GM18502 (cell line): Measurements from ENCODE around the gene CAMTA2.

Experiments
- ATAC-seq: cut with Tn5 transposase; IDR thresholded peaks from one replicate; pipeline ENCODE4 v1.9.1; 2021; ENCODE audit warnings: mild to moderate bottlenecking; ENCODE audit not compliant: unreplicated experiment, poor library complexity

The CAMTA2 gene

GRCh38 chr17:4969047-4969550, 18.4 kb downstream of the CAMTA2 start:
- ATAC-seq, result no peak

DNA sequence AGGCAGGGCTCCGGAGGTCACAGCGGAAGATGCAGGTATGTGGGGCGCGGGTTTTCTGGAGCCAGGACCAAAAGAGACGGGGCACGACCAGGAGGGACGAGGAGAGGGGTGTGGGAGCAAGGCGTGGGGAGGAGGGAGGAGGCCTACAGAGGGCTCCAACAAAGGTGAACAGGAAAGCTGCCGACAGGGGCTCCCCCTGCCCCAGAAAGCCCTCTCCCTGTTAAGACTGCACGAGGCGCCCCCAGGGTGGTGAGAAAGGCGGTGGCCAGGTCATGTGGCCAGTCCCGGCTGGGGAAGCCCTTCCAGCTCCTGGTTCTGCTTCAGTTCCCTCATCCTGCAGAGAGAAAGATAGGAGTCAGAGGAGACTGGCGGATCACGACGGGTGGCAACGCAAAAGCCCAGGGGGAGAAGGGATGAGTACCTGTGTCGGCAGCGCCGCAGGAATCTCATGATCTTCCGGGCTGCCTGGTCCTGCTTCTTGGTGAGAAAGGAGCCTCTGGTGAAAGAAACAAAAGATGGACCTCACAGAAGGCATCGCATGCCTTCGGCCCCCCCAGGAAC, 18.9 kb downstream of the CAMTA2 start:
- no peak for ATAC-seq

- peak; percentile 63 for ATAC-seq
These were observed 19.7 kb downstream of the CAMTA2 start, which contains the start of gene SPAG7 for GRCh38 chr17:4967539-4968485. SPAG7 (minus strand) TSS chr17:4967817; CDS start chr17:4967804, 13 bp downstream.

DNA sequence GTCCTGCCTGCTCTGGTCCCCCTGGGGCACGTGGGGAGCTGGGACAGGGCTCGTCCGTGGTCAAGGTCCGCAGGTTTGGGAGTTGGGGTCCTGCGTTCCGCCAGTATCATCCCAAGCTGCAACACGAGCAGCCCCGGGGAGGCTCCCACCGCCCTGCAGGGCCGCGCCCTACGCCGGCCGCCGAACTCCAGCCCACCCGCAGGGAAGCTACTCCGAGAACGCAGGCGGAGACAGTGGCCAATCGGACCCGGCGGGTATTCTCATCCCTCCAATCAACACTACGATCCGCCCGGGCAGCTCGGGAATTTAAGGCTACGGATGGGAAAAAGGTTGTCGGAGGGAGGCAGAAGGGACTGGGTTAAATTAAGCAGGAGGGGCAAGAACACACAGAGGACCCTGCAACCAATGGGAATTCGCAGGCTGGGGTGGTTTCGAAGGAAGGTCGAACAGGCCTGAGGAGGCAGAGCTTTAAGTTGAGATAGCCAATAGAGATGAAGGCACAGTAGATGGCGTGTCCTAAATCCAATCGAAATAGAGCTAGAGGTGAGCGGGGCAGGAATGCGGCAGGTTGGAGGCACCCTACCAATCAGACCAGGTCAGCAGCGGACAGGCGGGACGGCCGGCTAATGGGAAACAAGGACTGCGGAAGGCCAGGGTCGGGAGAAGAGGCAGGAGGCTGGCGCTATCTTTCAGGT, 20.5 kb downstream of the CAMTA2 start:
- ATAC-seq, result peak; percentile 79

- ATAC-seq, result no peak
These were observed 22.0 kb downstream of the CAMTA2 start for GRCh38 chr17:4965311-4965986.

- ATAC-seq, result no peak
These were observed 27.1 kb downstream of the CAMTA2 start for GRCh38 chr17:4960279-4960922.

- no peak for ATAC-seq
These were observed 28.1 kb downstream of the CAMTA2 start for GRCh38 chr17:4959261-4959965.

GRCh38 chr17:4958102-4958501, 29.4 kb downstream of the CAMTA2 start:
- no peak for ATAC-seq

GRCh38 chr17:4956493-4957061, 30.9 kb downstream of the CAMTA2 start:
- no peak for ATAC-seq

GRCh38 chr17:4955091-4955490, 32.4 kb downstream of the CAMTA2 start:
- no peak for ATAC-seq

GRCh38 chr17:4953451-4953961, 34.0 kb downstream of the CAMTA2 start:
- ATAC-seq, result no peak

- ATAC-seq, result no peak
These were observed 36.0 kb downstream of the CAMTA2 start for GRCh38 chr17:4951486-4951885.

GRCh38 chr17:4950746-4951204, 36.7 kb downstream of the CAMTA2 start, which contains the start of gene ENO3:
ENO3 (plus strand) TSS chr17:4951119; CDS start chr17:4951830, 711 bp downstream.
- no peak for ATAC-seq

DNA sequence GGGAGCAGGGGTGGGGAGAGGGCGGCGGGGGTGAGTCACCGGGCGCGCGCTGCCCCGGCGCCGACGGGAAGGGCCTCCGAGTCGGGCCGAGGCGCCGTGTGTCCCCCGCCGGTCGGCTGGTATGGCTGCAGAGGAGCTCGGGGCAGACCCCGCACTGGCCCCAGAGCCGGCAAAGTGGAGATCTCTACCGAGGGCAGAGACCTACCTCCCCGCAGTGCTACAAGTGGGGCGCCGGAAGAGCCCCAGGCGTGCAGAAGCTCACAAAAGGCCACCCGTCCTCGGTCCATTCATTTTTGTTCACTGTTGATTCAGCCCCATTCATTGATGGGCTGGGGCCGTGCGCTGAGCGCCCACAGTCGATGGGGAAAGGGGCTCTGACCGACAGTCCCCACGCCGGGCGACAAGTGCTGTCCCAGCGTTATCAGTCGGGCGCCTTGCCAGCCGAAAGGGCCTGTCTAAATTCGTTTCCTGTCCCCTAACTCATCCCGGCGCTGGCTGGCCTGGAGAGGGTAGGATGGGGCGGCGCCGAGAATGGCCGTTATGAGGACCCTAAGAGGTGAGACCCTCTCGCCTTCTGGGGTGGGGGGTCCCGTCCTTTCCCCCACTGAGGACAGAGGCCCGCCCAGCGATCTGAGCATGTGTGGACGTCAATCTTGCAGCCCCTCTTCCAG, 37.3 kb downstream of the CAMTA2 start:
- ATAC-seq, result peak; percentile 5

- peak; percentile 34 for ATAC-seq
These were observed 38.0 kb downstream of the CAMTA2 start for GRCh38 chr17:4949321-4950074.

DNA sequence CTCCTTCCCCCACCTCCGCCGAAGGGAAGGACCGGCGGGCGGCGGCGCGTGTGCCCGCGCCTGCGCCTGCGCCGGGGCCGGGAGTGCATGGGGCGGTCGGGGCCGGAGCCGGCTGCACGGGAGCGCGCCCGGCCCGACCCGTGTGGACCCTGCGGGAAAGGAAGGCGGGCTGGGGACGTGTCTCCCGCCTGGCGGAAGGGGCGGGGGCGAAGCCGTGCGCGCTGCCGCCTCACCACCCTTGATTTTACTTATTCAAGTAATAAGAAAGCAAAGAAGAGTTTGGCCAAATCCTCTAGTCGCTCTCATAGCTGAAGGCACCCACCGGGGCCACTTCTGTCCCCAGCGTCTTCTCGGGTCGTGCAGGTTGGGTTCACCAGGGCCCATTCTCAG, 38.5 kb downstream of the CAMTA2 start:
- peak; percentile 32 for ATAC-seq
